ENCODE results near the gene ASB3.

DNA sequence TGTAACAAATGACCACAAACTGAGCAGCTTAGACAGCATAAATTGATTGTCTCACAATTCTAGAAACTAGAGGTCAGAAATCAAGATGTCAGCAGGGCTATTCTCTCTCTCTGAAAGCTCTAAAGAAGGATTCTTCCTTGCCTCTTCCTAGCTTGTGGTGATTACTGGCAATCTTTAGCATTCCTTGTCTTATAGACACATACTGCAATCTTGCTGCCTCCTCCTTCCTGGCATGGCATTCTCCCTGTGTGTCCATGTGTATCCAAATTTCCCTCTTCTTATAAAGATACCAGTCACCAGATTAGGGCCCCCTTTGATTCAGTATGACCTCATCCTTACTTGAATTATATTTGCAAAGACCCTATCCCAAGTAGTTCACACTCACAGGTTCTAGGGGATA, 2.3 kb downstream of the ASB3 start:
- TF ChIP-seq, protein P1, sequence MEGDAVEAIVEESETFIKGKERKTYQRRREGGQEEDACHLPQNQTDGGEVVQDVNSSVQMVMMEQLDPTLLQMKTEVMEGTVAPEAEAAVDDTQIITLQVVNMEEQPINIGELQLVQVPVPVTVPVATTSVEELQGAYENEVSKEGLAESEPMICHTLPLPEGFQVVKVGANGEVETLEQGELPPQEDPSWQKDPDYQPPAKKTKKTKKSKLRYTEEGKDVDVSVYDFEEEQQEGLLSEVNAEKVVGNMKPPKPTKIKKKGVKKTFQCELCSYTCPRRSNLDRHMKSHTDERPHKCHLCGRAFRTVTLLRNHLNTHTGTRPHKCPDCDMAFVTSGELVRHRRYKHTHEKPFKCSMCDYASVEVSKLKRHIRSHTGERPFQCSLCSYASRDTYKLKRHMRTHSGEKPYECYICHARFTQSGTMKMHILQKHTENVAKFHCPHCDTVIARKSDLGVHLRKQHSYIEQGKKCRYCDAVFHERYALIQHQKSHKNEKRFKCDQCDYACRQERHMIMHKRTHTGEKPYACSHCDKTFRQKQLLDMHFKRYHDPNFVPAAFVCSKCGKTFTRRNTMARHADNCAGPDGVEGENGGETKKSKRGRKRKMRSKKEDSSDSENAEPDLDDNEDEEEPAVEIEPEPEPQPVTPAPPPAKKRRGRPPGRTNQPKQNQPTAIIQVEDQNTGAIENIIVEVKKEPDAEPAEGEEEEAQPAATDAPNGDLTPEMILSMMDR (IDR thresholded peaks at IDR 0.05; ENCODE audit: borderline replicate concordance, extremely low read depth, low read length, poor library complexity, severe bottlenecking), result no peak
- TF ChIP-seq EZH2 (IDR thresholded peaks at IDR 0.05; ENCODE audit: borderline replicate concordance, low read depth, low read length, severe bottlenecking), result no peak
